GM21529 (cell line): ENCODE measurements around the gene HOXD8.

ENCODE experiments used
- ATAC-seq: cut with Tn5 transposase; IDR thresholded peaks from one replicate; pipeline ENCODE4 v1.9.1; 2021; ENCODE audit not compliant: unreplicated experiment

Gene HOXD8

DNA sequence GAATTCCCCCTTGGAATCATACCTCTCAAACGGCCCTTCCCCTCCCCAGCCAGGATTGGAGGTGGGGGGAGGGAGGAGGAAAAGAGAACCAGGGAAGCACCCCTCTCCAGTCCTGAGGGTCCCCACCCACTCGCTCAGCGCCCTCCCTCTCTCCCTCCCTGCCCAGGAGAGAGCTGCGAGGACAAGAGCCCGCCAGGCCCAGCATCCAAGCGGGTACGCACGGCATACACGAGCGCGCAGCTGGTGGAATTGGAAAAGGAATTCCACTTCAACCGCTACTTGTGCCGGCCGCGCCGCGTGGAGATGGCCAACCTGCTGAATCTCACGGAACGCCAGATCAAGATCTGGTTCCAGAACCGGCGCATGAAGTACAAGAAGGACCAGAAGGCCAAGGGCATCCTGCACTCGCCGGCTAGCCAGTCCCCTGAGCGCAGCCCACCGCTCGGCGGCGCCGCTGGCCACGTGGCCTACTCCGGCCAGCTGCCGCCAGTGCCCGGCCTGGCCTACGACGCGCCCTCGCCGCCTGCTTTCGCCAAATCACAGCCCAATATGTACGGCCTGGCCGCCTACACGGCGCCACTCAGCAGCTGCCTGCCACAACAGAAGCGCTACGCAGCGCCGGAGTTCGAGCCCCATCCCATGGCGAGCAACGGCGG, 42.0 kb downstream of the HOXD8 start:
- no peak for ATAC-seq

DNA sequence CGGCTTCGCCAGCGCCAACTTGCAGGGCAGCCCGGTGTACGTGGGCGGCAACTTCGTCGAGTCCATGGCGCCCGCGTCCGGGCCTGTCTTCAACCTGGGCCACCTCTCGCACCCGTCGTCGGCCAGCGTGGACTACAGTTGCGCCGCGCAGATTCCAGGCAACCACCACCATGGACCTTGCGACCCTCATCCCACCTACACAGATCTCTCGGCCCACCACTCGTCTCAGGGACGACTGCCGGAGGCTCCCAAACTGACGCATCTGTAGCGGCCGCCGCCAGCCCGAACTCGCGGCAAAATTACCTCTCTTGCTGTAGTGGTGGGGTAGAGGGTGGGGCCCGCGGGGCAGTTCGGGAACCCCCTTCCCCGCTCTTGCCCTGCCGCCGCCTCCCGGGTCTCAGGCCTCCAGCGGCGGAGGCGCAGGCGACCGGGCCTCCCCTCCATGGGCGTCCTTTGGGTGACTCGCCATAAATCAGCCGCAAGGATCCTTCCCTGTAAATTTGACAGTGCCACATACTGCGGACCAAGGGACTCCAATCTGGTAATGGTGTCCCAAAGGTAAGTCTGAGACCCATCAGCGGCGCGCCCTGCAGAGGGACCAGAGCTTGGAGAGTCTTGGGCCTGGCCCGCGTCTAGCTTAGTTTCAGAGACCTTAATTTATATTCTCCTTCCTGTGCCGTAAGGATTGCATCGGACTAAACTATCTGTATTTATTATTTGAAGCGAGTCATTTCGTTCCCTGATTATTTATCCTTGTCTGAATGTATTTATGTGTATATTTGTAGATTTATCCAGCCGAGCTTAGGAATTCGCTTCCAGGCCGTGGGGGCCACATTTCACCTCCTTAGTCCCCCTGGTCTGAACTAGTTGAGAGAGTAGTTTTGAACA, 42.7 kb downstream of the HOXD8 start:
- ATAC-seq = no peak

GRCh38 chr2:176172895-176173566, 43.5 kb downstream of the HOXD8 start:
- no peak for ATAC-seq

GRCh38 chr2:176173567-176174381, 44.3 kb downstream of the HOXD8 start:
- ATAC-seq = no peak

DNA sequence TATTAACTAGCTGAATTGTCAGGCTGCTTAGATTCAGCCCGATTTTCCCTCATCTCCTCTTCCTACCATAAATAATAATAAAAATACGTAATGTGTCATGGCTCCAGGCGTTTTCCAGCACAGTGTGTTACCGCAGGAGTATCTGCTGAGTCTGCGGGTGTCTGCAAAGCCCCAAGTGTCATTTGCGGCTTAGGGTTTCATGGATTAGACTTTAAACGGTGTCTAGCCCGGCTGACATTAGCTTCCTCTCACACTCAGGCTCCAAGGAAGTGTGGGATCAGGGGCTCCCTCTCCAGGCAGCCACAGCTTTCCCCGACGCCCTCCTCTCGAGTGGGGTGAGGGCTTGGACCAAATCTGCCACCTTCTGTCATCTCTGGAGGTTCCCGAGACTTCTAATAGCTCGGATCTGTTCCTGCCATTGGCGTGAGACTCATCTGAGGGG, 44.9 kb downstream of the HOXD8 start:
- no peak for ATAC-seq

GRCh38 chr2:176174824-176175708, 45.6 kb downstream of the HOXD8 start:
- no peak for ATAC-seq

- ATAC-seq = no peak
Observed at GRCh38 chr2:176175709-176176607, 46.5 kb downstream of the HOXD8 start.

- no peak for ATAC-seq
Observed at GRCh38 chr2:176177580-176178037, 48.1 kb downstream of the HOXD8 start.

GRCh38 chr2:176178038-176178756, 48.7 kb downstream of the HOXD8 start:
- ATAC-seq = no peak

DNA sequence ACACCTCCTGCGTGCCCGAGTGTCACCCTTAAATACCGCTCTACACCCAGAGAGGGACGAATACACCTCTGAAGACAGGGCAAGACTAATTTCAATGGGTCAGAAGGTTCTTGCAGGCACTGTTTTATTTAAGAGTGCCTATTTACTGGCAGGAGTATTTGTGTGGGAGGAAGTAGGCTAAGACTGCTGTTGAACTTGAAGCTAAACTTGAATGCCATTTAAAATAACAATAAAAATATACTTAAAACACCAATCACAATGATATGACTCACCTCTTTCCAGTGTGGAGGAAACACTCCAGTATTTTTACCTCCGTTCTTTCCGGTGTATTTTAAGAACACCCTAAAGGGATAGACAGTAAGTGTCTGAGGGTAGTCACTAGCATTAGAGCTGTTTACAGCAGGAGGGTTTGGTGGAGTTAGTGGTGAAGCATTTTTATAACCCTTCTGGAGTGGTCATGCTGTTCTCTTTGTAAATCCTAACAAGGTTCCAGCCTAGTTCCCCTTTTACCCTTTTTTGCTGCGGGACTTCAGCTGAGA, 49.3 kb downstream of the HOXD8 start:
- ATAC-seq = no peak

- ATAC-seq = no peak
Observed at GRCh38 chr2:176181551-176181950, 52.0 kb downstream of the HOXD8 start.
